HepG2 (cell line): ENCODE measurements around the gene CD68. TPM values are rescaled to one million over a fixed set of nuclear protein-coding genes. Genes with fewer than 3 reads are reported as not detected.
A peak's percentile ranks its signal among the peaks of the same experiment; 100 is the strongest.

Experiments
- BCL6 ChIP-seq: IDR thresholded peaks from 2 replicates; pipeline ENCODE4 v1.6.1; 2016; ENCODE audit warnings: missing genetic modification reagents, missing compliant biosample characterization
- DNMT3B ChIP-seq: conservative IDR thresholded peaks from 2 replicates; pipeline ENCODE4 v1.6.1; 2016; ENCODE audit warnings: missing biosample characterization, control low read depth
- KDM2A ChIP-seq: sonication (generic); formaldehyde crosslinking; IDR thresholded peaks from 2 replicates; pipeline ENCODE4 v1.4.0; 2020; ENCODE audit warnings: low read depth, missing genetic modification reagents, borderline replicate concordance
- MBD4 ChIP-seq: IDR thresholded peaks from 2 replicates; pipeline ENCODE4 v1.6.1; 2012; ENCODE audit warnings: low read length, inconsistent platforms, borderline replicate concordance
- PHF8 ChIP-seq: sonication (generic); formaldehyde crosslinking; IDR thresholded peaks from 2 replicates; pipeline ENCODE4 v1.5.0; 2020; ENCODE audit warnings: missing genetic modification reagents
- RNF2 ChIP-seq: fragments of 450-650 bp; conservative IDR thresholded peaks from 2 replicates; pipeline ENCODE4 v1.6.1; 2016; ENCODE audit warnings: low read depth
- TEAD2 ChIP-seq: sonication (generic); formaldehyde crosslinking; IDR thresholded peaks from 2 replicates; pipeline ENCODE4 v1.9.0; 2021; ENCODE audit warnings: missing genetic modification reagents
- ZFP36L1 ChIP-seq: sonication (generic); formaldehyde crosslinking; IDR thresholded peaks from 2 replicates; pipeline ENCODE4 v1.8.0; 2022; ENCODE audit warnings: mild to moderate bottlenecking, missing genetic modification reagents, moderate library complexity
- ZNF292 ChIP-seq: sonication (generic); formaldehyde crosslinking; IDR thresholded peaks from 2 replicates; pipeline ENCODE4 v1.8.1; 2022; ENCODE audit warnings: mild to moderate bottlenecking, low read depth, missing genetic modification reagents, borderline replicate concordance
- ZNF567 ChIP-seq: sonication (generic); formaldehyde crosslinking; IDR thresholded peaks from 2 replicates; pipeline ENCODE4 v1.8.1; 2023; ENCODE audit warnings: mild to moderate bottlenecking, missing genetic modification reagents, borderline replicate concordance
- polyA plus RNA-seq, 8 experiments: library from polyadenylated mRNA; depleted of rRNA in 3 of 8; stranded (reverse) in 7 of 8; unstranded in 1 of 8; fragments of >200 nt; fragmentation: Illumina TruSeq in 4 of 8; extraction: Trizol in 4 of 8; gene quantifications; 2 replicates each; pipeline versions ENCODE4 v1.2.1 to v1.2.3, GENCODE V29; 2011 to 2016; ENCODE audit warnings: low read depth in 4 of 8, missing spikeins in 1 of 8, mixed read lengths in 1 of 8; ENCODE audit not compliant: insufficient read depth in 1 of 8
- total RNA-seq, 5 experiments: library from RNA; depleted of rRNA; stranded (reverse); fragments of >200 nt; fragmentation: Illumina TruSeq; extraction: Trizol; gene quantifications; 2 replicates each; pipeline ENCODE4 v1.2.3, GENCODE V29; 2016; ENCODE audit warnings: low read depth in 1 of 5
- TF ChIP-seq, protein P1 (sequence below): sonication (generic); formaldehyde crosslinking; IDR thresholded peaks from 2 replicates; pipeline ENCODE4 v1.5.1; 2020; ENCODE audit warnings: mild to moderate bottlenecking, missing genetic modification reagents, borderline replicate concordance
- TF ChIP-seq, protein P2 (sequence below): sonication (generic); formaldehyde crosslinking; IDR thresholded peaks from 2 replicates; pipeline ENCODE4 v1.8.1; 2023; ENCODE audit warnings: mild to moderate bottlenecking, missing genetic modification reagents, borderline replicate concordance
- TF ChIP-seq, protein P3 (sequence below), 2 experiments: sonication (generic) in 1 of 2; formaldehyde crosslinking in 1 of 2; IDR thresholded peaks; 2 replicates each; pipeline versions ENCODE4 v1.6.1 to v1.9.0; 2014 to 2022; ENCODE audit warnings: antibody characterized with exemption in 1 of 2, borderline replicate concordance in 1 of 2, inconsistent platforms in 1 of 2, low read depth in 1 of 2, missing genetic modification reagents in 1 of 2

The CD68 gene
- total and polyA plus RNA-seq, 2 of the 13 experiments (the other 11 are each of a cell fraction or from before 2014, with no cell fraction given): 10.3 to 104 TPM

DNA sequence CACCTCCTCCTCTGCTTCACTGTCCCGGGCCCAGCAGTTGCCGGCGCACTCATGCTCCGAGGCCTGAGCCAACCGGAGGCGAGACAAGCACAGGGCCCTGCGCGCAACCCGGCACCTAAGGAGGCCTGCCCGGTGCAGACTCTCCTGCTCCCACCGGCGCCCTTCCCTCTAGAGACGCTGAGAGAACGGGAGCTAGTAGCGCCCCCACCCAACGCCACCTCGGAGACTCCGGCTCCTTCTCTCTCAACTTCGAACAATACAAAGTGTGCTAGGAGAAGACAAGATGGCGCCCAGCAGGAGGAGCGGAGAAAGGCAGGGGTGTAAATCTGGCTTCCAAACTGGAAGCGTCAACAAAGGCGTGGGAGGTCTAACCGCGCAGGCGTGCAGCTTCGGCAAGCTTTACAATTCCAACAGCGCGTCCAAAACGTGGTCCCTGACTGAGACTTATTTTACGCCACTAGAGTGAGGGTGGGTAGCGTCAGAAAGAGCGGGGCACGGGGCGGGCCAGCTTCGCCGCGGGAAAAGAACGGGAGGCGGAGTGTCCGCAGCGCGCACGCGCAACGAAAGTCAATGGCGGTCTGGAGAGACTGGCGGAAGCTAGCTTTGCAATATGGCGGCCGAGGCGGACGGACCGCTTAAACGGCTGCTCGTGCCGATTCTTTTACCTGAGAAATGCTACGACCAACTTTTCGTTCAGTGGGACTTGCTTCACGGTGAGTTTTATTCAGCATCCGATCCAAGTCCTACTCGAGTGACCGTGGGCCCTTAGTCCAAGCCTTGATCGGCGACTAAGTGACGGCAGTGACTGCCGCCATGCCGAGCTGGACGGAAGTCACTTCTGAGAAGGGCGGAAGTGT, 4.0 kb downstream of the CD68 start, which contains the start of gene MPDU1 (continued):
- TF ChIP-seq, protein P1, sequence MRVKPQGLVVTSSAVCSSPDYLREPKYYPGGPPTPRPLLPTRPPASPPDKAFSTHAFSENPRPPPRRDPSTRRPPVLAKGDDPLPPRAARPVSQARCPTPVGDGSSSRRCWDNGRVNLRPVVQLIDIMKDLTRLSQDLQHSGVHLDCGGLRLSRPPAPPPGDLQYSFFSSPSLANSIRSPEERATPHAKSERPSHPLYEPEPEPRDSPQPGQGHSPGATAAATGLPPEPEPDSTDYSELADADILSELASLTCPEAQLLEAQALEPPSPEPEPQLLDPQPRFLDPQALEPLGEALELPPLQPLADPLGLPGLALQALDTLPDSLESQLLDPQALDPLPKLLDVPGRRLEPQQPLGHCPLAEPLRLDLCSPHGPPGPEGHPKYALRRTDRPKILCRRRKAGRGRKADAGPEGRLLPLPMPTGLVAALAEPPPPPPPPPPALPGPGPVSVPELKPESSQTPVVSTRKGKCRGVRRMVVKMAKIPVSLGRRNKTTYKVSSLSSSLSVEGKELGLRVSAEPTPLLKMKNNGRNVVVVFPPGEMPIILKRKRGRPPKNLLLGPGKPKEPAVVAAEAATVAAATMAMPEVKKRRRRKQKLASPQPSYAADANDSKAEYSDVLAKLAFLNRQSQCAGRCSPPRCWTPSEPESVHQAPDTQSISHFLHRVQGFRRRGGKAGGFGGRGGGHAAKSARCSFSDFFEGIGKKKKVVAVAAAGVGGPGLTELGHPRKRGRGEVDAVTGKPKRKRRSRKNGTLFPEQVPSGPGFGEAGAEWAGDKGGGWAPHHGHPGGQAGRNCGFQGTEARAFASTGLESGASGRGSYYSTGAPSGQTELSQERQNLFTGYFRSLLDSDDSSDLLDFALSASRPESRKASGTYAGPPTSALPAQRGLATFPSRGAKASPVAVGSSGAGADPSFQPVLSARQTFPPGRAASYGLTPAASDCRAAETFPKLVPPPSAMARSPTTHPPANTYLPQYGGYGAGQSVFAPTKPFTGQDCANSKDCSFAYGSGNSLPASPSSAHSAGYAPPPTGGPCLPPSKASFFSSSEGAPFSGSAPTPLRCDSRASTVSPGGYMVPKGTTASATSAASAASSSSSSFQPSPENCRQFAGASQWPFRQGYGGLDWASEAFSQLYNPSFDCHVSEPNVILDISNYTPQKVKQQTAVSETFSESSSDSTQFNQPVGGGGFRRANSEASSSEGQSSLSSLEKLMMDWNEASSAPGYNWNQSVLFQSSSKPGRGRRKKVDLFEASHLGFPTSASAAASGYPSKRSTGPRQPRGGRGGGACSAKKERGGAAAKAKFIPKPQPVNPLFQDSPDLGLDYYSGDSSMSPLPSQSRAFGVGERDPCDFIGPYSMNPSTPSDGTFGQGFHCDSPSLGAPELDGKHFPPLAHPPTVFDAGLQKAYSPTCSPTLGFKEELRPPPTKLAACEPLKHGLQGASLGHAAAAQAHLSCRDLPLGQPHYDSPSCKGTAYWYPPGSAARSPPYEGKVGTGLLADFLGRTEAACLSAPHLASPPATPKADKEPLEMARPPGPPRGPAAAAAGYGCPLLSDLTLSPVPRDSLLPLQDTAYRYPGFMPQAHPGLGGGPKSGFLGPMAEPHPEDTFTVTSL (CRISPR knock-in tag): 0 out of 2 replicates have a peak, but pooled peaks have one; percentile 23
- TF ChIP-seq PHF8 (CRISPR knock-in tag) (peak; percentile 93), ZNF567 (CRISPR knock-in tag) (no peak), MBD4 (no peak), TEAD2 (CRISPR knock-in tag) (no peak; the same call in 1 of the 2 replicates), ZFP36L1 (CRISPR knock-in tag) (peak; percentile 82; the same call in 1 of the 2 replicates), KDM2A (CRISPR knock-in tag) (peak; percentile 93), ZNF292 (peak; percentile 28; the same call in 1 of the 2 replicates), BCL6 (CRISPR knock-in tag) (peak; percentile 31), DNMT3B (CRISPR knock-in tag) (no peak), RNF2 (peak; percentile 76; the same call in 1 of the 2 replicates)
- TF ChIP-seq, protein P2, sequence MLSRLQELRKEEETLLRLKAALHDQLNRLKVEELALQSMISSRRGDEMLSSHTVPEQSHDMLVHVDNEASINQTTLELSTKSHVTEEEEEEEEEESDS (CRISPR knock-in tag): no peak
- TF ChIP-seq, protein P3, sequence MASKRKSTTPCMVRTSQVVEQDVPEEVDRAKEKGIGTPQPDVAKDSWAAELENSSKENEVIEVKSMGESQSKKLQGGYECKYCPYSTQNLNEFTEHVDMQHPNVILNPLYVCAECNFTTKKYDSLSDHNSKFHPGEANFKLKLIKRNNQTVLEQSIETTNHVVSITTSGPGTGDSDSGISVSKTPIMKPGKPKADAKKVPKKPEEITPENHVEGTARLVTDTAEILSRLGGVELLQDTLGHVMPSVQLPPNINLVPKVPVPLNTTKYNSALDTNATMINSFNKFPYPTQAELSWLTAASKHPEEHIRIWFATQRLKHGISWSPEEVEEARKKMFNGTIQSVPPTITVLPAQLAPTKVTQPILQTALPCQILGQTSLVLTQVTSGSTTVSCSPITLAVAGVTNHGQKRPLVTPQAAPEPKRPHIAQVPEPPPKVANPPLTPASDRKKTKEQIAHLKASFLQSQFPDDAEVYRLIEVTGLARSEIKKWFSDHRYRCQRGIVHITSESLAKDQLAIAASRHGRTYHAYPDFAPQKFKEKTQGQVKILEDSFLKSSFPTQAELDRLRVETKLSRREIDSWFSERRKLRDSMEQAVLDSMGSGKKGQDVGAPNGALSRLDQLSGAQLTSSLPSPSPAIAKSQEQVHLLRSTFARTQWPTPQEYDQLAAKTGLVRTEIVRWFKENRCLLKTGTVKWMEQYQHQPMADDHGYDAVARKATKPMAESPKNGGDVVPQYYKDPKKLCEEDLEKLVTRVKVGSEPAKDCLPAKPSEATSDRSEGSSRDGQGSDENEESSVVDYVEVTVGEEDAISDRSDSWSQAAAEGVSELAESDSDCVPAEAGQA (IDR thresholded peaks at IDR 0.05; ENCODE audit: low read depth): peak; percentile 98
- TF ChIP-seq, protein P3 (CRISPR knock-in tag; IDR thresholded peaks at IDR 0.05; ENCODE audit: borderline replicate concordance): 0 out of 2 replicates have a peak, but pooled peaks have one; percentile 45
